PC-3 (cell line): ENCODE measurements around the gene TEAD1. TPM values are rescaled to one million over a fixed set of nuclear protein-coding genes. Genes with fewer than 3 reads are reported as not detected.

Source experiments
- ATAC-seq: fragments of 200-7000 bp; cut with Tn5 transposase; 2 replicates; pipeline ENCODE4 v1.9.1; 2020; ENCODE audit warnings: mild to moderate bottlenecking, moderate library complexity
- BruUV-seq: library from RNA; stranded (reverse); fragments of 400-500 nt; replicated peaks from 2 replicates; lab custom pipeline; 2021; lab: Mats Ljungman, UMichigan
- CTCF ChIA-PET: fragments of 300-600 bp; sonication (Branson Sonifier 250); formaldehyde crosslinking; loops from one replicate; lab custom pipeline; 2022; ENCODE audit warnings: antibody characterized with exemption; lab: Charles Lee
- POLR2A ChIA-PET: fragments of 300-600 bp; sonication (Branson Sonifier 250); formaldehyde crosslinking; loops from one replicate; lab custom pipeline; 2022; ENCODE audit warnings: antibody characterized with exemption; ENCODE audit not compliant: unreplicated experiment; lab: Charles Lee
- DNase-seq: peaks from one replicate; pipeline ENCODE4 v3.0.0-alpha.2; 2015
- H2AFZ ChIP-seq: fragments of 300-600 bp; sonication (generic); 2 replicates; pipeline ENCODE4 v1.6.0; 2016; ENCODE audit warnings: antibody characterized with exemption, low read length
- H3F3A ChIP-seq: fragments of 300-600 bp; sonication (generic); one replicate; pipeline ENCODE4 v1.6.0; 2017; ENCODE audit warnings: antibody characterized with exemption, low read length, control low read depth, mild to moderate bottlenecking; ENCODE audit not compliant: unreplicated experiment
- H3K27ac ChIP-seq: fragments of 300-600 bp; sonication (generic); 2 replicates; pipeline ENCODE4 v1.5.1; 2016; ENCODE audit warnings: mild to moderate bottlenecking, low read length
- H3K27me3 ChIP-seq: fragments of 300-600 bp; sonication (generic); 2 replicates; pipeline ENCODE4 v1.6.1; 2016; ENCODE audit warnings: low read length, mixed read lengths
- H3K36me3 ChIP-seq: fragments of 300-600 bp; sonication (generic); 2 replicates; pipeline ENCODE4 v1.6.1; 2016; ENCODE audit warnings: low read depth, mixed run types, low read length, mixed read lengths
- H3K4me1 ChIP-seq: fragments of 300-600 bp; sonication (generic); 2 replicates; pipeline ENCODE4 v1.5.1; 2016; ENCODE audit warnings: low read length; ENCODE audit not compliant: insufficient read depth
- H3K4me2 ChIP-seq: fragments of 300-600 bp; sonication (generic); 2 replicates; pipeline ENCODE4 v1.6.0; 2016; ENCODE audit warnings: low read length
- H3K4me3 ChIP-seq: fragments of 300-600 bp; sonication (generic); 2 replicates; pipeline ENCODE4 v1.5.1; 2016; ENCODE audit warnings: mild to moderate bottlenecking, low read length, mixed read lengths
- H3K79me2 ChIP-seq: fragments of 300-600 bp; sonication (generic); 2 replicates; pipeline ENCODE4 v1.6.1; 2017; ENCODE audit warnings: low read length, mixed read lengths
- H3K9ac ChIP-seq: fragments of 300-600 bp; sonication (generic); 2 replicates; pipeline ENCODE4 v1.6.0; 2016; ENCODE audit warnings: mild to moderate bottlenecking, low read length
- H3K9me2 ChIP-seq: fragments of 300-600 bp; sonication (generic); replicated peaks from 2 replicates; pipeline ENCODE4 v1.6.1; 2016; ENCODE audit warnings: mixed run types, low read length, mixed read lengths
- H3K9me3 ChIP-seq: fragments of 300-600 bp; sonication (generic); 2 replicates; pipeline ENCODE4 v1.6.1; 2016; ENCODE audit warnings: low read length, mixed read lengths
- H4K20me1 ChIP-seq: fragments of 300-600 bp; sonication (generic); 2 replicates; pipeline ENCODE4 v1.6.1; 2016; ENCODE audit warnings: low read length, mixed read lengths
- CTCF ChIP-seq: fragments of 300-600 bp; sonication (generic); conservative IDR thresholded peaks from 2 replicates; pipeline ENCODE4 v1.5.1; 2017; ENCODE audit warnings: antibody characterized with exemption, low read depth, mild to moderate bottlenecking, low read length
- EZH2 ChIP-seq: fragments of 300-600 bp; sonication (generic); IDR thresholded peaks from one replicate; pipeline ENCODE4 v1.6.1; 2017; ENCODE audit warnings: antibody characterized with exemption, mild to moderate bottlenecking, low read length; ENCODE audit not compliant: unreplicated experiment
- EZH2phosphoT487 ChIP-seq: fragments of 300-600 bp; sonication (generic); IDR thresholded peaks from 2 replicates; pipeline ENCODE4 v1.6.1; 2018; ENCODE audit warnings: mild to moderate bottlenecking, antibody characterized with exemption, low read length, borderline replicate concordance
- intact Hi-C: fragments of 100-400 bp; cut with micrococcal nuclease; formaldehyde crosslinking; loops from 2 replicates; pipeline ENCODE4 v1.9.0; 2023
- total RNA-seq: library from RNA; depleted of rRNA; stranded (reverse); fragments of >200 nt; gene quantifications from 2 replicates; pipeline ENCODE4 v1.2.3, GENCODE V29; 2014

Gene TEAD1
- total RNA-seq, 1 experiment from 2014 or later, result 70.2 TPM

DNA sequence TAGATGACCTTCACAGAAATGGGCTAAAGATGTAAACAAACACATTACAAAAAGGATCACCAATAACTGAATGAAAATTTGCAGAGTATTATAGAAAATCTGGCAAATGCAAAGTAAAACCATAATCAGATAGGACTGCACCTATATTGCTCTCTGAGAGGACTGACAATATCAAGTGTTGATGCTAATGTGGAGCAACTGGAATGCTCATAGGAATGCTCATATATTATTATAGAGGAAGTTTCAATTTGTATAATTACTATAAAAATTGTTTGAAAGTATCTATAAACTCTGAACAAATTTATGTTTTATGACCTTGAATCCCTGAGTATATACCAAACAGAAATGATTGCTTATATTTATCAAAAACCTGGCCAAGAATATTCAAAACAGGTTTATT is 18.4 kb upstream of the TEAD1 start:
- TF ChIP-seq EZH2phosphoT487 (no peak), CTCF (no peak), EZH2 (no peak)
- H3K4me2 ChIP-seq, result no peak overlapping the region
- H3K27ac ChIP-seq, result no peak overlapping the region
- H3K9ac ChIP-seq, result no peak overlapping the region
- no peaks in the 10 kb centered on the region for H3K36me3 ChIP-seq
- no peak overlapping the region for H2AFZ ChIP-seq
- intact Hi-C loops, result no loop called here
- no peaks in the 10 kb centered on the region for H3K4me1 ChIP-seq
- ATAC-seq (no peak), DNase-seq (no peak)
- ChIA-PET POLR2A (no interaction called here), CTCF (no interaction called here)
- no peaks in the 10 kb centered on the region for H3K9me3 ChIP-seq
- H4K20me1 ChIP-seq, result no peaks in the 10 kb centered on the region
- no peaks in the 10 kb centered on the region for H3K27me3 ChIP-seq
- H3F3A ChIP-seq, result no peaks in the 10 kb centered on the region
- H3K9me2 ChIP-seq, result no peaks in the 10 kb centered on the region
- no peak overlapping the region for H3K4me3 ChIP-seq
- no TSS peak for BruUV-seq
- H3K79me2 ChIP-seq, result no peaks in the 10 kb centered on the region

DNA sequence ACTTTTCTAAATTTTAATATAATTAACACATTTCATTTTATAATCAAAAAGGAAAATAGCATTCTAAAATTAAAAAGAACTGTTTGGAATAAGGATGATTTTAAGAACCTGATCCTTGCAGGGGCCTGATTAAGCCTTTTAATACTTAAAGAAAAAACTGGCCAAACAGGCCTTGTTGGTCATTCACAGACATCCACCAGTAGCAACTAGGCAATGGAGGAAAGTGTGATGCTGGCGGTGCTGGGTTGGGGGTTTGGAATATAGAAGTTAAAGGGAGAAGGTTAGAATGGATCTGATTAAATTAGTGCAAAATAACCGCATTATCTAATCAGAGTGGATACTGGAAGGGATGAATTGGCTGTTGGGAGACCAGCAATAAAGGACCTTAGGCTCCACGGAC is 16.9 kb upstream of the TEAD1 start:
- ChIA-PET POLR2A (no interaction called here), CTCF (no interaction called here)
- H3K27me3 ChIP-seq, result no peaks in the 10 kb centered on the region
- H3K27ac ChIP-seq, result no peak overlapping the region
- no peaks in the 10 kb centered on the region for H3K4me1 ChIP-seq
- H3K9ac ChIP-seq, result no peak overlapping the region
- no peak overlapping the region for H3K4me3 ChIP-seq
- DNase-seq, result no peak
- H3K79me2 ChIP-seq, result no peaks in the 10 kb centered on the region
- H2AFZ ChIP-seq, result no peak overlapping the region
- H3K9me2 ChIP-seq, result no peaks in the 10 kb centered on the region
- intact Hi-C loops, result no loop called here
- BruUV-seq, result no TSS peak
- no peaks in the 10 kb centered on the region for H4K20me1 ChIP-seq
- no peak overlapping the region for H3K4me2 ChIP-seq
- no peak for ATAC-seq
- H3K9me3 ChIP-seq, result no peaks in the 10 kb centered on the region
- H3F3A ChIP-seq, result no peaks in the 10 kb centered on the region
- TF ChIP-seq EZH2phosphoT487 (no peak), CTCF (no peak), EZH2 (no peak)
- no peaks in the 10 kb centered on the region for H3K36me3 ChIP-seq

- H3K4me1 ChIP-seq, result no peaks in the 10 kb centered on the region
- no peaks in the 10 kb centered on the region for H3K9me2 ChIP-seq
- no peaks in the 10 kb centered on the region for H4K20me1 ChIP-seq
- H3K9me3 ChIP-seq, result no peaks in the 10 kb centered on the region
- no peaks in the 10 kb centered on the region for H3K27me3 ChIP-seq
- H3K27ac ChIP-seq, result no peak overlapping the region
- H3K79me2 ChIP-seq, result no peaks in the 10 kb centered on the region
- no peaks in the 10 kb centered on the region for H3F3A ChIP-seq
- CTCF ChIA-PET, result no interaction called here
- H3K4me2 ChIP-seq, result no peak overlapping the region
- no peak overlapping the region for H2AFZ ChIP-seq
- no peaks in the 10 kb centered on the region for H3K36me3 ChIP-seq
- TF ChIP-seq EZH2phosphoT487 (no peak), CTCF (no peak), EZH2 (no peak)
- no peak overlapping the region for H3K4me3 ChIP-seq
- ATAC-seq (no peak), DNase-seq (no peak)
- no peak overlapping the region for H3K9ac ChIP-seq
- intact Hi-C loops, result no loop called here
- POLR2A ChIA-PET, result no interaction called here
- no TSS peak for BruUV-seq
These were observed 16.2 kb upstream of the TEAD1 start for GRCh38 chr11:12657981-12658380.
